GM06990 (cell line): ENCODE measurements around the gene DNA2.
A peak's percentile ranks its signal among the peaks of the same experiment; 100 is the strongest.
"Not testable (repeated sequence)": the region's sequence is repeated elsewhere in the genome, so short reads cannot be mapped to it uniquely, and the experiment has no call there.

Experiments used
- DNase-seq: peaks from one replicate; pipeline ENCODE4 v3.0.0-alpha.2; 2011; ENCODE audit not compliant: insufficient read length; ENCODE audit errors: extremely low read depth
- H3K27me3 ChIP-seq: replicated peaks from 2 replicates; pipeline ENCODE4 v1.6.0; 2011; ENCODE audit warnings: low read length; ENCODE audit not compliant: control insufficient read depth, insufficient read depth
- H3K36me3 ChIP-seq: 2 replicates; pipeline ENCODE4 v1.5.1; 2011; ENCODE audit warnings: low read length; ENCODE audit not compliant: control insufficient read depth, insufficient read depth
- H3K4me3 ChIP-seq: replicated peaks from 2 replicates; pipeline ENCODE4 v1.5.1; 2011; ENCODE audit warnings: low read depth, mild to moderate bottlenecking, control low read depth, low read length
- TF ChIP-seq, protein P1 (sequence below): IDR thresholded peaks from 2 replicates; pipeline ENCODE4 v1.5.1; 2011; ENCODE audit warnings: low read length, control low read depth, mild to moderate bottlenecking, inconsistent platforms; ENCODE audit not compliant: insufficient read depth, poor library complexity, severe bottlenecking

DNA2 gene

GRCh38 chr10:68471586-68472408, at the start of gene DNA2:
Gene DNA2 (minus strand): TSS chr10:68471973. CDS start chr10:68471864, 109 bp downstream.
- peak within 1 kb of the TSS; percentile 87 for H3K4me3 ChIP-seq
- TF ChIP-seq, protein P1, sequence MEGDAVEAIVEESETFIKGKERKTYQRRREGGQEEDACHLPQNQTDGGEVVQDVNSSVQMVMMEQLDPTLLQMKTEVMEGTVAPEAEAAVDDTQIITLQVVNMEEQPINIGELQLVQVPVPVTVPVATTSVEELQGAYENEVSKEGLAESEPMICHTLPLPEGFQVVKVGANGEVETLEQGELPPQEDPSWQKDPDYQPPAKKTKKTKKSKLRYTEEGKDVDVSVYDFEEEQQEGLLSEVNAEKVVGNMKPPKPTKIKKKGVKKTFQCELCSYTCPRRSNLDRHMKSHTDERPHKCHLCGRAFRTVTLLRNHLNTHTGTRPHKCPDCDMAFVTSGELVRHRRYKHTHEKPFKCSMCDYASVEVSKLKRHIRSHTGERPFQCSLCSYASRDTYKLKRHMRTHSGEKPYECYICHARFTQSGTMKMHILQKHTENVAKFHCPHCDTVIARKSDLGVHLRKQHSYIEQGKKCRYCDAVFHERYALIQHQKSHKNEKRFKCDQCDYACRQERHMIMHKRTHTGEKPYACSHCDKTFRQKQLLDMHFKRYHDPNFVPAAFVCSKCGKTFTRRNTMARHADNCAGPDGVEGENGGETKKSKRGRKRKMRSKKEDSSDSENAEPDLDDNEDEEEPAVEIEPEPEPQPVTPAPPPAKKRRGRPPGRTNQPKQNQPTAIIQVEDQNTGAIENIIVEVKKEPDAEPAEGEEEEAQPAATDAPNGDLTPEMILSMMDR = no peak
- H3K36me3 ChIP-seq = no peaks in the 10 kb centered on the region; the same call in 1 of the 2 replicates
- H3K27me3 ChIP-seq = no peaks in the 10 kb centered on the region
- peak; percentile 91 for DNase-seq

DNA sequence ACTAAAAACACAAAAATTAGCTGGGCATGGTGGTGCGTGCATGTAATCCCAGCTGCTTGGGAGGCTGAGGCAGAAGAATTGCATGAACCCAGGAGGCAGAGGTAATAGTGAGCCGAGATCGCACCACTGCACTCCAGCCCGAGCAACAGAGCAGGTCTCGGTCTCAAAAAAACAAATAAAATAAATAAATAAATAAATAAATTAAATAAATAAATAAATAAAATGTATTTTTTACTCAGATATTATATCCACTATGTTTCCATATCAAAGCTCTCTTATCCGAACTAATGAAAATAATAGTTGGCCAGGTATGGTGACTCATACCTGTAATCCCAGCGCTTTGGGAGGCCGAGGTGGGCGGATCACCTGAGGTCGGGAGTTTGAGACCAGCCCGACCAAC, 46.8 kb upstream of the DNA2 start:
- H3K36me3 ChIP-seq, H3K4me3 ChIP-seq, H3K27me3 ChIP-seq, DNase-seq: not testable (repeated sequence)

DNA sequence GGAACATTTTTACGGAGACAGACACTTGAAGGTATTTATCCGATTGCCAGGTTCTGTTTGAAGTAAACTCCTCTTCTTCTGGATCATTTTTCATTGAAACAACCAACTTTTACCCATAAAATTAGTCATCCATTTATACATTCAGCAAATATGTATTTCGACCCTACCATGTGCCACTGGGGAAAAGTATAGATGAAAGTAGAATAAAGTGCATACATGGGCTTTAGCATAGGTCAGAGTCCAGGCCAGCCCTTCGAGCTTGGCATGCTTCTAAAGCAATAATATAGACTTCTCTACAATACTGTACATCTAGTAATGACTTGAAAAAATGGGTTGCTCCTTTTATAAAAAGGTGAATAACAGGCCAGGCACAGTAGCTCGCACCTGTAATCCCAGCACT, 45.4 kb upstream of the DNA2 start:
- no peak for DNase-seq
- TF ChIP-seq, protein P1 = no peak
- Histone ChIP-seq H3K4me3 (no peak overlapping the region), H3K27me3 (no peaks in the 10 kb centered on the region), H3K36me3 (no peaks in the 10 kb centered on the region; the same call in 1 of the 2 replicates)

- H3K27me3 ChIP-seq = no peaks in the 10 kb centered on the region
- TF ChIP-seq, protein P1 = no peak
- no peak overlapping the region for H3K4me3 ChIP-seq
- H3K36me3 ChIP-seq = no peaks in the 10 kb centered on the region; the same call in 1 of the 2 replicates
- no peak for DNase-seq
Measured at GRCh38 chr10:68516766-68517165, 45.0 kb upstream of the DNA2 start.

GRCh38 chr10:68516216-68516615, 44.4 kb upstream of the DNA2 start:
- not testable (repeated sequence) for DNase-seq, H3K27me3 ChIP-seq

GRCh38 chr10:68508090-68508489, 36.3 kb upstream of the DNA2 start:
- H3K36me3 ChIP-seq = no peaks in the 10 kb centered on the region; the same call in none of the 2 replicates

More at GRCh38 chr10:68516216-68516615, 44.4 kb upstream of the DNA2 start:
- H3K4me3 ChIP-seq, H3K36me3 ChIP-seq: not testable (repeated sequence)

More at GRCh38 chr10:68508090-68508489, 36.3 kb upstream of the DNA2 start:
- no peak for DNase-seq
- no peak overlapping the region for H3K4me3 ChIP-seq
- TF ChIP-seq, protein P1 = no peak
- H3K27me3 ChIP-seq = no peaks in the 10 kb centered on the region
